Heart left ventricle (tissue), 16 donors: ENCODE data around the gene ALX3. TPM values are rescaled to one million over a fixed set of nuclear protein-coding genes. Genes with fewer than 3 reads are reported as not detected.

ENCODE experiments used
- ATAC-seq, 4 donors: fragments of 200-7000 bp; cut with Tn5 transposase; one replicate each; pipeline ENCODE4 v1.9.1; 2020 to 2022; ENCODE audit warnings: moderate library complexity in 4 of 4, mild to moderate bottlenecking in 3 of 4, moderate number of reproducible peaks in 1 of 4
- DNase-seq, 5 donors: peaks; one replicate each; pipeline ENCODE4 v3.0.0-alpha.2; 2020
- H3K27ac ChIP-seq, 12 donors: fragments of 200-600 bp; sonication (generic) in 4 of 12; one replicate each; pipeline versions ENCODE4 v1.5.0 to v1.8.0; 2016 to 2022; ENCODE audit warnings: mild to moderate bottlenecking in 2 of 12
- H3K27me3 ChIP-seq, 9 donors: fragments of 200-600 bp; sonication (generic) in 2 of 9; one replicate each; pipeline versions ENCODE4 v1.5.1 to v1.8.0; 2016 to 2022; ENCODE audit warnings: mild to moderate bottlenecking in 3 of 9
- H3K36me3 ChIP-seq, 9 donors: fragments of 200-600 bp; sonication (generic) in 2 of 9; one replicate each; pipeline versions ENCODE4 v1.5.0 to v1.8.0; 2018 to 2022; ENCODE audit warnings: mild to moderate bottlenecking in 2 of 9
- H3K4me1 ChIP-seq, 12 donors: fragments of 200-600 bp; sonication (generic) in 4 of 12; one replicate each; pipeline versions ENCODE4 v1.5.0 to v1.8.0; 2016 to 2022; ENCODE audit warnings: mild to moderate bottlenecking in 3 of 12
- H3K4me3 ChIP-seq, 12 donors: fragments of 200-600 bp; sonication (generic) in 4 of 12; one replicate each; pipeline versions ENCODE4 v1.5.0 to v1.8.0; 2017 to 2022; ENCODE audit warnings: mild to moderate bottlenecking in 9 of 12, moderate library complexity in 4 of 12
- H3K9me3 ChIP-seq, 12 donors: fragments of 200-600 bp; sonication (generic) in 4 of 12; one replicate each; pipeline versions ENCODE4 v1.5.0 to v1.8.0; 2016 to 2022; ENCODE audit warnings: mild to moderate bottlenecking in 1 of 12
- CTCF ChIP-seq, 12 donors: fragments of 200-600 bp; sonication (generic) in 4 of 12; IDR thresholded peaks; one replicate each; pipeline versions ENCODE4 v1.5.0 to v1.8.0; 2018 to 2022; ENCODE audit warnings: antibody characterized with exemption in 12 of 12, mild to moderate bottlenecking in 5 of 12
- POLR2A ChIP-seq, 2 donors: fragments of 450-650 bp; IDR thresholded peaks; one replicate each; pipeline ENCODE4 v1.6.1; 2017; ENCODE audit warnings: antibody characterized with exemption in 2 of 2, mild to moderate bottlenecking in 2 of 2, moderate library complexity in 2 of 2
- WGBS, 4 donors: extraction: QIAGEN DNeasy Blood & Tissue Kit in 2 of 4; methylation state at CpG; one replicate each; pipeline versions ENCODE4 v1.1.5 to v1.1.7; 2013 to 2018; 5-methylcytosine and 5-hydroxymethylcytosine counted together
- intact Hi-C, 10 donors: fragments of 100-400 bp; cut with DNase I; formaldehyde crosslinking; loops; one replicate each; pipeline versions ENCODE4 v1.11.1 to v1.14.2; 2022
- polyA plus RNA-seq, 2 donors: library from polyadenylated mRNA; stranded (reverse); fragments of 200-250 nt; gene quantifications; one replicate each; pipeline ENCODE4 v1.2.3, GENCODE V29; 2013
- total RNA-seq, 9 donors: library from RNA; depleted of rRNA in 2 of 9; stranded (reverse); fragments of >200 nt in 2 of 9; fragmentation: NEBNext Ultra II Directional in 3 of 9; extraction: Animal tissue kit (Norgen Biotek cat#: 25700) in 3 of 9; gene quantifications; one replicate each; pipeline versions ENCODE4 v1.1.0 to v1.2.4, GENCODE V29; 2016 to 2023
- donor health status: ischemic (EF 13 %, LVEDD 7.1; RV severe dilation, severe dysfunction).
- donor health status: healthy with polysubstance abuse.
- donor health status: DM: no; HTN: yes; CAD: no.
- donor health status: DM: no; HTN: no; CAD: no.
- donor health status: ischemic (EF 25% LVEDD 6.9; RV normal size, moderate dysfunction).
- donor health status: ischemic (EF 25% LVEDD 5.7; RV mildly dilated, moderate dysfunction).
- donor health status: healthy.
- donor health status: DM: yes; HTN: yes; CAD: no.
- donor health status: ischemic (EF 35%, LVEDD 5.7; RV mildly dilated, moderate dysfunction).
- donor health status: nonischemic (EF 11% LVEDD 7.7; RV severe dilation, severe dysfunction).
- donor health status: DM: yes; HTN: yes; CAD: no.
- donor health status: PGD.
- donor health status: ischemic (EF 29% LVEDD 5.4; RV normal size, mild dysfunction).
- donor health status: nonischemic (EF 23%, LVEDD 6.1; RV moderate dilation, normal function).

ALX3 gene
- total and polyA plus RNA-seq, 11 donors = not detected

GRCh38 chr1:110064576-110065337 lies 5.7 kb downstream of the ALX3 start:
- no peak for DNase-seq
- intact Hi-C loops = no loop called here

GRCh38 chr1:110063781-110064180 lies 6.7 kb downstream of the ALX3 start:
- Histone ChIP-seq H3K9me3 (no peaks in the 10 kb centered on the region), H3K27me3 (peaks cover 14 to 23% (median 20%) of the 10 kb centered on the region in 9 donors), H3K4me1 (peaks cover 0 to 14% (median 6%) of the 10 kb centered on the region in 12 donors), H3K36me3 (peaks cover 0 to 10% (median 4%) of the 10 kb centered on the region in 9 donors), H3K27ac (no peak overlapping the region), H3K4me3 (no peak overlapping the region)
- WGBS, 4 donors = 29 to 85% (median 51%) methylated on average over 3 to 4 of the region's 4 CpGs
- TF ChIP-seq CTCF (IDR thresholded peaks at IDR 0.05) (no peak), POLR2A (IDR thresholded peaks at IDR 0.05) (no peak)
- intact Hi-C loops = no loop called here
- ATAC-seq (no peak), DNase-seq (no peak)

More at GRCh38 chr1:110064576-110065337, 5.7 kb downstream of the ALX3 start:
- Histone ChIP-seq H3K9me3 (no peaks in the 10 kb centered on the region), H3K4me1 (peaks cover 0 to 24% (median 13%) of the 10 kb centered on the region in 12 donors), H3K27ac (no peak overlapping the region), H3K36me3 (peaks cover 0 to 8% (median 0%) of the 10 kb centered on the region in 9 donors), H3K27me3 (peaks cover 23 to 33% (median 30%) of the 10 kb centered on the region in 9 donors), H3K4me3 (no peak overlapping the region)
- ATAC-seq = no peak
- TF ChIP-seq CTCF (IDR thresholded peaks at IDR 0.05) = no peak
- TF ChIP-seq POLR2A (IDR thresholded peaks at IDR 0.05) = no peak
- 91 to 97% (median 93%) methylated on average over 7 to 18 of the region's 18 CpGs for WGBS, 4 donors

- H3K9me3 ChIP-seq = no peaks in the 10 kb centered on the region
- ATAC-seq = no peak
- no peak for DNase-seq
- 70 to 90% (median 82%) methylated on average over 2 of the region's 2 CpGs for WGBS, 4 donors
- H3K27ac ChIP-seq = no peak overlapping the region
- peaks cover 3 to 11% (median 9%) of the 10 kb centered on the region in 9 donors for H3K27me3 ChIP-seq
- intact Hi-C loops = no loop called here
- no peak overlapping the region for H3K4me3 ChIP-seq
- no peak for TF ChIP-seq CTCF (IDR thresholded peaks at IDR 0.05)
- no peak for TF ChIP-seq POLR2A (IDR thresholded peaks at IDR 0.05)
- H3K4me1 ChIP-seq = peaks cover 0 to 12% (median 0%) of the 10 kb centered on the region in 12 donors
- H3K36me3 ChIP-seq = peaks cover 0 to 22% (median 13%) of the 10 kb centered on the region in 9 donors
Observed at GRCh38 chr1:110062612-110063011, 7.9 kb downstream of the ALX3 start.

- intact Hi-C loops = no loop called here
- TF ChIP-seq CTCF (IDR thresholded peaks at IDR 0.05) = no peak
- no peak for TF ChIP-seq POLR2A (IDR thresholded peaks at IDR 0.05)
- DNase-seq = no peak
- H3K4me1 ChIP-seq = peaks cover 0 to 12% (median 0%) of the 10 kb centered on the region in 12 donors
- ATAC-seq = no peak
- no peaks in the 10 kb centered on the region for H3K27me3 ChIP-seq
- H3K4me3 ChIP-seq = no peak overlapping the region
- no peak overlapping the region for H3K27ac ChIP-seq
- H3K36me3 ChIP-seq = peaks cover 0 to 34% (median 26%) of the 10 kb centered on the region in 9 donors
- no peaks in the 10 kb centered on the region for H3K9me3 ChIP-seq
- 89 to 97% (median 94%) methylated on average over 3 to 10 of the region's 10 CpGs for WGBS, 4 donors
Observed at GRCh38 chr1:110061341-110061740, 9.1 kb downstream of the ALX3 start.
